AG10803 (cell line): ENCODE data around the gene MPPE1.
A peak's percentile ranks its signal among the peaks of the same experiment; 100 is the strongest.

Source experiments
- DNase-seq: peaks from one replicate; pipeline ENCODE4 v3.0.0; 2010; ENCODE audit warnings: low read depth
- H3K4me3 ChIP-seq: 2 replicates; pipeline ENCODE4 v1.5.1; 2011; ENCODE audit warnings: mild to moderate bottlenecking, low read length, control low read depth
- CTCF ChIP-seq: conservative IDR thresholded peaks from 2 replicates; pipeline ENCODE4 v1.5.1; 2011; ENCODE audit warnings: mild to moderate bottlenecking, low read length, control low read depth, inconsistent platforms

The MPPE1 gene

GRCh38 chr18:11850821-11851145 lies 57.3 kb downstream of the MPPE1 start:
- H3K4me3 ChIP-seq, result peak overlapping the region; percentile 100
- TF ChIP-seq CTCF, result no peak
- DNase-seq, result peak; percentile 80

GRCh38 chr18:11849841-11850634 lies 58.1 kb downstream of the MPPE1 start:
- peak; percentile 94 for DNase-seq
- peak overlapping the region; percentile 100 for H3K4me3 ChIP-seq
- TF ChIP-seq CTCF, result peak; percentile 22

GRCh38 chr18:11849279-11849678 lies 58.8 kb downstream of the MPPE1 start:
- no peak for DNase-seq
- no peak overlapping the region for H3K4me3 ChIP-seq
- no peak for TF ChIP-seq CTCF

- no peak for DNase-seq
- no peak for TF ChIP-seq CTCF
- H3K4me3 ChIP-seq, result no peak overlapping the region
Measured at GRCh38 chr18:11847811-11848210, 60.3 kb downstream of the MPPE1 start.

- no peak for TF ChIP-seq CTCF
- peak; percentile 13 for DNase-seq
- no peak overlapping the region for H3K4me3 ChIP-seq
Measured at GRCh38 chr18:11845654-11846053, 62.5 kb downstream of the MPPE1 start.

GRCh38 chr18:11844436-11844835 lies 63.7 kb downstream of the MPPE1 start:
- TF ChIP-seq CTCF, result no peak

GRCh38 chr18:11842562-11842961 lies 65.6 kb downstream of the MPPE1 start:
- TF ChIP-seq CTCF, result no peak
- H3K4me3 ChIP-seq, result no peak overlapping the region
- DNase-seq, result no peak

More at GRCh38 chr18:11844436-11844835, 63.7 kb downstream of the MPPE1 start:
- DNase-seq, result no peak
- H3K4me3 ChIP-seq, result no peak overlapping the region
